HG03442 (cell line): ENCODE data around the gene DPH2.

Experiments
- ATAC-seq: cut with Tn5 transposase; IDR thresholded peaks from one replicate; pipeline ENCODE4 v1.9.1; 2021; ENCODE audit warnings: mild to moderate bottlenecking, moderate library complexity; ENCODE audit not compliant: unreplicated experiment

The DPH2 gene

GRCh38 chr1:43982241-43982640 lies 12.4 kb downstream of the DPH2 start:
- ATAC-seq = no peak

- ATAC-seq = no peak
Measured at GRCh38 chr1:43982808-43983207, 13.0 kb downstream of the DPH2 start.

DNA sequence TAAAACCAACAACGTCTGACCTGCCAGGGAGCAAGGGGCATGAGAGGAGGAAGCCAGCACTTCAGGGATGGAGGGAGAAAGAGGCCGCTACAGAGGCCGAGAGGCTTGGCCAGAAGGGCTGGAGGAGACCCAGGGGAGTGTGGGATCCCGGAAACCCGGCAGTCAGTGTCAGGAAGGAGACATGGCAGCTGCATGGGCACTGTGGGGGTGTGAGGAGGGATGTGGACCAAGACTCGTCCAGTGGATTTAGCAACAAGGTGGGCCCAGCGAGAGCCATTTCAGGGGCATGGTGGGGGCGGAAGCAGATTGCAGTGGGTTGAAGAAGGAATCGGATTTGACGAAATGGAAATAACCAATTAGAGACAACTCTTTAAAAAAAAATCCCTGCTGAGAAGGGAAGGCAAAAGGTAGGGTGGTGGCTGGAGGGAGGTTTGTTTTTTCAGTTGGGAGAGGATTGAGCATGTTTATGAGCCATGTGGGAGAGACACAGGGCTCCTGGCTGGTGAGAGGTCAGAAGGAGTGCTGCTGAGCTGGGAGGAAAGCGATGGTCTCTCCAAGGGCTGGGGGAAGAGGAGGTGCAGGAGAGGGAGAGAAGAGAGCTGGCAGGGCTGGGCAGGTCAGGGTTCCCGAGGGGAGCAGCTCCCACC lies 13.6 kb downstream of the DPH2 start:
- no peak for ATAC-seq

DNA sequence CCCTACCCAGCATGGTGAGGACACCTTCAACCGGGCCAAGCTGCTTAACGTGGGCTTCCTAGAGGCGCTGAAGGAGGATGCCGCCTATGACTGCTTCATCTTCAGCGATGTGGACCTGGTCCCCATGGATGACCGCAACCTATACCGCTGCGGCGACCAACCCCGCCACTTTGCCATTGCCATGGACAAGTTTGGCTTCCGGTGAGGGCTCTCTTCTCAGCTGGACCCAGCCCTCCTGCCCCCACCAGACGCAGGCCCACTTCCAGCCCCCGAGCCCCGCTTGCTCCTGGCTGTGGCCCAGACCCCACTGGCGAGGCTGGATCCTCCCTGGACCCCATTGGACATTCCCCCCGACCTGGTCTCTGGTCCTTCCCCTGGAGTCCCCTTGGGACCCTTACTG lies 15.0 kb downstream of the DPH2 start:
- no peak for ATAC-seq

DNA sequence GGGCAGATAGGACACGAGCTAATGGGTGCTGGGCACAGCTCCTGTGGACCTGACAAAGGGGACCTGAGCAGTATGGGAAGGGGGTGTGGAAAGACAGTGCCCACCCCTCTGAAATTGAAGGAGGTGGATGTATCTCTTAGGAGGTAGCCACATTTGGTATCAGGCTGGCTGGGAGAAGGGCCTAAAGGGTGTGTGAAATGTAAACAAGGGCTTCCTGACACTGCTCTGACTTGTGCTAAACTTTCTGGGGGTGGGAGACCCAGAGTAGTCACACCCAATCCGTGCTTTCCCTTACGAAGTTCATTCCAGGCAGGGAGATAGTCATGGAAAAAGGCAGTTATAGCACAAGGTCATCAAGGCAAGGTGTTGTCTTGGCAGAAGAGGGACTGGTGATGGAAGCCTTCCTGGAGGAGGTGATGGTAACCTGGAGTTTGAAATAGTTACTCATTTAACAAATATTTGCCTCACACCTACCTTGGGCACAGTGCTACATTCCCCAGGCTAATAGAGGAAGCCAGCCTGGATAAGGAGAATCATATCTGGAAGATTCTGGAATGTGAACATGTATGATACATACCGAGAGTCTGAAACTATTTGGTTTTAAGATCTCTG lies 16.3 kb downstream of the DPH2 start:
- no peak for ATAC-seq

- no peak for ATAC-seq
Measured at GRCh38 chr1:43986712-43987111, 16.9 kb downstream of the DPH2 start.

DNA sequence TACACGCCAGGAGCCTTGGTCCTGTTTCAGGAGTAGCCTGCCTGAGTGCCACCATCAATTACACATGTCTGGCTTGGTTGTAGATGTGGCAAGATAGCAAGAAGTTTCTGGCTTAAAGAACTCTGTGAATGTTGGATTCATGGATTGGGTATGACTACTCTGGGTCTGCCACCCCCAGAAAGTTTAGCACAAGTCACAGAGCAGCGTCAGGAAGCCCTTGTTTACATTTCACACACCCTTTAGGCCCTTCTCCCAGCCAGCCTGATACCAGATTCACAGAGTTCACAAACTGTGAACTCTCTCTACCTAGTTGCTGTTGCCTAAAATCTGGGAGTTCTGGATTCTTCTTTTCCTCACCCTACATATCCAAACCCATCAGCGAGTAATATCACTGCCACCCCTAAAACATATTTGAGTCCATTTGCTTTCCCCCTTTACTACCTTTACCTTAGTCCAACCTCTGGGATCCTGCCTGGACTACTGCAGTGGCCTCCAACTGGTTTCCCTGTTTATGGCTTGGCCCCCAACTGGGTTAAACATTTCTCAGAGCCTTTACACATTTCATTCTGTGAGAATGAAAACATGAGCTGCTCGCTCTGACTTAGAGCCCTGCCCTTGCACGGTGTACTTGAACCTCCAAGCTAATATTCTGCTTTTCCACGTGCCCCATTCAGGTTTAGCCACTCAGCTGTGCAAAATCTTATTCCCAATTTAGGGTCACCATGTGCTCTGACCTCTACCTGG lies 17.5 kb downstream of the DPH2 start:
- ATAC-seq = no peak

GRCh38 chr1:43990271-43991199 lies 20.7 kb downstream of the DPH2 start:
- no peak for ATAC-seq

DNA sequence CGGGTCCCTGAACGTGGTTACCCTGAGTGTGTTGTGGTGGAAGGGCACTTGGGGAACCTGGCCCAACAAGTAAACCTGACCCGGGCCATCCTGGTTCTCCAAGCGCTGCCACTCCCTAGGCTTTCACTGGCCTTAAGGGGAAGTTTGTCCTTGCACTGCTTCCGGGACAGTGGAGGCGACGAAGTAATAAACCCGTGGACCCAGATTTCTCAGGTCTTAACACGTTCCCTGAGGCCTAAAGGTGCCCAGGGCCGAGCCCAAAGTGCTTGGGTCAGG lies 21.3 kb downstream of the DPH2 start:
- peak; percentile 12 for ATAC-seq

DNA sequence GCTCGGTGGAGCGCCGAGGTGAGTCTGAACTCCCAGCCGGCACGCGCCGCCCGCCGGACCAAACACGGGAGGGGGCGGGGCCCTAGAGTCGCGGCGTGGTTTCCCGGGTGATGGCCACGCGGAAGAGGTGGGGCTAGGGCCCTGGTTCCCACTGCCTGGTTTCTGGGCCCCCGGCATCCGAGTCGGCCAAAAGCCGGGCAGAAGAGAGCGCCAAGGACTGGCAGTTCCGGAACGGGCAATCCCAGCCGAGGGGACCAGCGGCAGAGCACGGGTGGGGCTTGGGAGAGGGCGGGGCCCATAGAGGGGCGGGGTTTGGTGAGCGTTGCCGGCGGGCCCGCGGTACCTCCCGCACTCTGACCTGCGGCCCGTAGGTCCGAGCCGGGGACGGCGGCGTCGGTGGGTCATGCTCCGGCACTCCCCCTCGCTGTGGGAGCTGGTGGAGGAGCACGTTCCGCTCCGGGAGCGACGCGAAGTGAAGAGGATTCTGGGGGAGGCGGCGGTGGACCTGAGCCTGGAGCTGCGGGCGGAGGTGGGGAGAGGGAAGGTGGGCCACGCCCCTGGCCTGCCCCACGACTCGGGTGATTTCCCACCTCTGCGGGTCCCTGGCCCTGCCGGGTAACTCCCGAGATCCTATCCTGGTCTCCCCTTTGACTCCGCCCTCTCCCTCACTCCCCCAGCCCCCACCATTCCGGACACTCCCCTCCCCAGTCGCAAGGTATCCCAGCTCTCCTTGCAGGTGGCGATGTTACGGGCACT lies 21.8 kb downstream of the DPH2 start, which contains the start of gene CCDC24:
CCDC24 (plus strand) TSS at position 124 of the 756 bp plus-strand sequence; CDS start at position 404, 280 bp downstream.
- ATAC-seq = peak; percentile 70

DNA sequence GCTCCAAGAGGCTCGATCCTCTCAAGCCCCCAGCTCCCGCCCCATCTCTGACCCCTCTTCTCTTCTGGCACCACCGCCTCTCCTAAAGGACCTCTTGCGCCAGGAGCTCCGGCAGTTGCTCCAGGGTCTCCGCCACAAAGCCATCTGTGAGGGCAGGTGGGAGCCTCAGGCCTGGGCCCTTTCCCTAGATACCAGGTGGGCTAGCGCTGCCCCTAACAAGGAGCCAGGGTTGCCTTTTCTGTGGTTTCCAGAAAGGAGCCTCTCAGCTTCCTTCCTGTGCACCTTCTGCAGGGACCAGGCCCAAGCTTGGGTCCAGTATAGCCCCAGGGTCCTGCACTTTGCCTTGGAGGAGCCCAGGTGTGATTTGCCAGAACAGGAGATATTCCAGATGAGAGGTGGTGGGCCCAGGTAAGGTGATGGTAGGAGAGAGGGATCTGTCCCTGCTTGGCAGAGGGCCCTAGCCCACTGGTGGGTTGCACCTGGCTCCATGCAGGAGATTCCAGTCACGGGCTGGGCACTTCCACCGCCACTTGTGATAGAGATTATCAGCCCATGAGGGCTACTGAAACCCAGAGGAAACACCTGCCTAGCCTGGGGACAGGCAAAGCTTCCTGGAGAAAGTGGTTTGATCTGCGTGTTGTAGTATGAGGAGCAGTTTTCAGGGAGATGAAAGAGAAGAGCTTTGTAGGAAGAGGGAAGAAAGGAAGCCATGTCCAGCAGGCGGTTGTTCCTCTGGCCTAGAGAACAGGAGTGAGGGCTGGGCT lies 22.6 kb downstream of the DPH2 start:
- ATAC-seq = no peak

DNA sequence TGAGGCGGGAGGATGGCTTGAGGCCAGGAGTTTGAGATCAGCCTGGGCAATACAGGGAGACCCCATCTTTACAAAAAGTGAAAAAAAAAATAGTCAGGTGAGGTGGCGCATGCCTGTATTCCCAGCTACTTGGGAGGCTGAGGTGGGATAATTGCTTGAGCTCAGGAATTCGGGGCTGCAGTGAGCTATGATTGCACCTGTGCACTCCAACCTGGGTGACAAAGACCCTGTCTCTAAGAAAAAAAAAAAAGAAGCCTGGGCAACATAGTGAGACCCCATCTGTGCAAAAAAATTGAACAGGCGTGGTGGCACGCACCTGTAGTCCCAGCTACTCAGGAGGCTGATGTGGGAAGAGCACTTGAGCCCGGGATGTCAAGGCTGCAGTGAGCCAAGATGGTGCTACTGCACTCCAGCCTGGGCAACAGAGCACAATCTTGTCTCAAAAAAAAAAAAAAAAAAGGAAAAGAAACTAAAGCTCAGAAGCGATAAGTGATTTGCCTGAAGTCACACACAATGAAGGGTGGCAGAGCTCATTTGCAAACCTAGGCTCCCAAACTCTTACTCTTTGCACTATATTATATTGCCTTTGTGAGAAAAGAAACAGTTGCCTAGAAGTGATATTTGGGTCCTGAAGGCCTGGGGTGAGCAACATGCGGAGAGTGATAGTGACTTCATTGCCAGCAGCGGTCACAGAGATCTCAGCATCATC lies 23.6 kb downstream of the DPH2 start:
- ATAC-seq = no peak

GRCh38 chr1:43994071-43994470 lies 24.3 kb downstream of the DPH2 start:
- ATAC-seq = no peak

DNA sequence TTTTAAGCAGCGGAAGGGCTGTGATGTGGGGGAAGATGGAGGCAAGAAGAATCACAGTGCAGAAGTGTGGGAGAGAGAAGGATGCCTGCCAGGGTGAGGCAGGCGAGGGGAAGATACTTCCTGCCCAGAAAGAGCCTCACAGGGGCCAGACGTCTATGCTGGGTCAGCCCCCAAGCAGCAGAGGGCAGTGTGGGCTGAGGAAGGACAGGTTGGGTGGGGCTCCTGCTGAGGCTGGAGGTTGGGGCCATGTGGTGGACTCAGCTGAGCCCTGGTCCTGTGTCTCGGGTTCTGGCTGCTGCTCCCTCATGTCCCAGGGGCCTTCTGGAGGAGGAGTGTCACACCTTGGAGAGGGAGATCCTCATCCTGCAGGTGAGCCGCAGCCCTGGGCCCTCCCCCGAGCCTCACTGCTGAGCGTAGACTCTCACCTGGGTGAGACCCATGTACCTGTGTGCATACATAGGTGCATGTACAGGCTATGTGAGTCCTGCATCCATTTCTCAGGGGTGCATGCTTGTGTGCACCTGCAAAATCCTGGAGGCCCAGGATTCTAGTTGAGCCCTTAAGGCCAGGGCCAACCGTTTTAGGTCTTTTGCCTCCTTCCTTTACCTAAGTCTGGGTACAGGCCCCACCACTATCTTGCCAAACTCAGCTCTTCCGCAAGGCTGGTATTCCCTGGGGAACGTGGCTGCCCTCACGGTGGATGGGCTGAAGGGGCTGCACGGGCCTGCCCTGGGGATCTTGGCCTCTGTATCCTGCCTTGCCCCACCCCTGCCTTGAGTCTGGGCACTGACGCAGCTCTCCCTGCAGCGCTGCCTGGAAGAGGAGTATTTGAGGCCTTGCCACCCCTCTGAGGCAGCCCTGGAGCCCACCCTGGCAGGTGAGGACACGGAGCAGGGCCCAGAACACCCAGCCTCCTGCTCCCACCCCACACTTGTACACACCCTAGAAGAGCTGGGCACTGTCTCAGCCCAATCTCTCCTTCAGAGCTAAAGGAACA lies 25.3 kb downstream of the DPH2 start:
- no peak for ATAC-seq

DNA sequence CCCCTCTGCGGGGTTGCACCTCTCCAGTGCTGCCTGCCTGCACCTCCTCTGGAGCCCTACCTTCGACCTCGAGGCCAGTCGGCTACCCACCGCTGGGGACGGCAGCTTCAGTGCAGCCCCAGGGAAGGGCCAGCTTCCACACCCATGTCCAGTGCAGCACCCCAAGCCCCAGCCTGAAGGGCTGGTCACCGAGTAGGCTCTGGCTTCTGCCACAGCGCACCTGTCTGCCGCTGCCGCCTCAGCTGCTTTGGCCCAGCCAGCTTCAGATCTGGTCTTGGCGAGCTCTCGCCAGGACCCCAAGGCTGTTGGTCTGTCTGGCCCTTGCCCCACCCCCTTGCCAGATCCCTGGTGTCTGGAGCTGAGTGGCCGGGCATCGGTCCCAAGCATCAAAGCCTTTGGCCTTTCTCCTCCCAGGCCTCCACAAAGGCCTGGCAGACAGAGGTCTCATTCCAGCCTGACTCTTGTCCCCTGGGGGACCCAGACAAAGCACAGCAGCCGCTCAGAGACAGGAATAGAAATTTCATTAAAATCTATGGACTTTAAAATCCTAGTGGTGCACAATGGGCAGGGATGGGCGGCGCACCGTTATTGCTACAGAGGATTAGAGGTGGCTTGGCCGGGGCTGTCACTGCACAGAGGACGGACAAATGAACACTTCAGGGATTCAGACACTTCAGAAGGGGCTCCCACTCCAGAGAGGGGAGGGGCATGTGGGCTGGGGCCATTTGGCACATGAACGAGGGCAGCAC lies 26.3 kb downstream of the DPH2 start:
- ATAC-seq = no peak

DNA sequence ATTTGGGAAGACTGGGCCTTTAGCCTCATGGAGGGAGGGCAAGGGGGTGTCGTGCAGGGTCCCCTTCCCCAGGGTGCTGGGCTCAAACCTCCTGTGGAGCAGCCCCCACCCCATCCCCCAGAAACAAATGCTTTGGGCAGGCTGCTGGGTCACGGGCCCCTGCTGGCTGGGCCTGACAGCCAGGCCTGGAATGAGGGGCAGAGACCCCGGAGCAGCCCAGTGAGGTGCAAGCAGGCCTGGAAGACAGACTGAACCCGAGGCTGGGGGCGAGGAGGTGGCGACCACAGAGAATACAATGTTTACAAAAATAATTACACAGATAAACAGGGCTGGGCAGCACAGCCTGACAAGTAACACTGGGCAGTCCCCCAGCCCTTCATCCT lies 26.9 kb downstream of the DPH2 start:
- no peak for ATAC-seq

GRCh38 chr1:43997295-43997999 lies 27.6 kb downstream of the DPH2 start:
- no peak for ATAC-seq
